Measurements from ENCODE around the gene SCYGR4. TPM values are rescaled to one million over a fixed set of nuclear protein-coding genes. Genes with fewer than 3 reads are reported as not detected.
A peak's percentile ranks its signal among the peaks of the same experiment; 100 is the strongest.

SCYGR4 gene
- total and polyA plus RNA-seq, 10 of the 15 experiments (the other 5 are each of a cell fraction or from before 2014, with no cell fraction given) = 0.11 TPM; not detected in 9

GRCh38 chr2:227582369-227582768 lies 34.9 kb upstream of the SCYGR4 start:
- FAIRE-seq = no peak
- ChIA-PET SMC1A (ENCODE audit: uncharacterized antibody, unreplicated experiment) (no interaction called here), CTCF (no interaction called here), POLR2A (interaction anchor here (0.5 kb wide), 1 partner anchor 134 kb away, joined by 6 read pairs; no protein-coding TSS in a partner anchor), RAD21 (ENCODE audit: unreplicated experiment) (no interaction called here)
- Histone ChIP-seq H3K4me1 (ENCODE audit: control insufficient read depth, insufficient read depth, low read length) (no peaks in the 10 kb centered on the region), H3K27ac (ENCODE audit: control insufficient read depth, insufficient read depth) (no peak overlapping the region), H3K4me3 (no peak overlapping the region), H2AFZ (ENCODE audit: control insufficient read depth, low read depth, low read length) (no peak overlapping the region), H3K9me3 (replicated peaks; ENCODE audit: control insufficient read depth, insufficient read depth, low read length) (peaks cover 5% of the 10 kb centered on the region; the same call in 2 of the 3 replicates), H3K36me3 (ENCODE audit: control insufficient read depth in 2 of 2, insufficient read depth in 2 of 2, low read length in 1 of 2) (no peaks in the 10 kb centered on the region), H3K4me2 (ENCODE audit: control insufficient read depth, insufficient read depth) (no peak overlapping the region), H4K20me1 (ENCODE audit: control insufficient read depth, insufficient read depth) (no peaks in the 10 kb centered on the region), H3K27me3 (replicated peaks in 1 of 2; ENCODE audit: control insufficient read depth in 2 of 2, insufficient read depth in 2 of 2, low read length in 1 of 2) (no peaks in the 10 kb centered on the region), H3K9ac (ENCODE audit: control insufficient read depth, insufficient read depth, low read length) (no peak overlapping the region), H3K79me2 (ENCODE audit: control insufficient read depth, insufficient read depth, low read length) (no peaks in the 10 kb centered on the region)
- TF ChIP-seq NFIC (IDR thresholded peaks at IDR 0.05; ENCODE audit: low read depth, low read length) (no peak), NFXL1 (IDR thresholded peaks at IDR 0.05; ENCODE audit: borderline replicate concordance) (no peak), SPI1 (IDR thresholded peaks at IDR 0.05; ENCODE audit: borderline replicate concordance, insufficient read depth, low read depth, low read length) (no peak), BHLHE40 (IDR thresholded peaks at IDR 0.05; ENCODE audit: borderline replicate concordance in 1 of 2, low read depth in 2 of 2, low read length in 1 of 2) (no peak)
- DNase-seq (ENCODE audit: low read depth, low spot score) = no peak
- no TSS peak for BruUV-seq (replicated peaks)
- intact Hi-C loops (cut with micrococcal nuclease; ENCODE audit: unreplicated experiment) (no loop called here), in situ Hi-C loops (cut with MboI) (no loop called here)
- no peak for ATAC-seq

- Histone ChIP-seq H3K4me3 (no peak overlapping the region), H3K36me3 (ENCODE audit: control insufficient read depth in 2 of 2, insufficient read depth in 2 of 2, low read length in 1 of 2) (no peaks in the 10 kb centered on the region), H3K4me1 (ENCODE audit: control insufficient read depth, insufficient read depth, low read length) (no peaks in the 10 kb centered on the region), H2AFZ (ENCODE audit: control insufficient read depth, low read depth, low read length) (no peak overlapping the region), H3K27ac (ENCODE audit: control insufficient read depth, insufficient read depth) (no peak overlapping the region), H3K79me2 (ENCODE audit: control insufficient read depth, insufficient read depth, low read length) (no peaks in the 10 kb centered on the region), H3K4me2 (ENCODE audit: control insufficient read depth, insufficient read depth) (0 out of 2 replicates have a peak overlapping the region, but pooled peaks have one; percentile 13), H4K20me1 (ENCODE audit: control insufficient read depth, insufficient read depth) (no peaks in the 10 kb centered on the region), H3K27me3 (replicated peaks in 1 of 2; ENCODE audit: control insufficient read depth in 2 of 2, insufficient read depth in 2 of 2, low read length in 1 of 2) (no peaks in the 10 kb centered on the region), H3K9ac (ENCODE audit: control insufficient read depth, insufficient read depth, low read length) (no peak overlapping the region), H3K9me3 (replicated peaks; ENCODE audit: control insufficient read depth, insufficient read depth, low read length) (no peaks in the 10 kb centered on the region; the same call in 2 of the 3 replicates)
- ChIA-PET RAD21 (ENCODE audit: unreplicated experiment) (no interaction called here), SMC1A (ENCODE audit: uncharacterized antibody, unreplicated experiment) (no interaction called here), CTCF (interaction anchor here (1.1 kb wide), 1 partner anchor 12 kb away, joined by 3 read pairs; no protein-coding TSS in a partner anchor), POLR2A (interaction anchor here (1.0 to 1.3 kb wide), 2 partner anchors 16 to 113 kb away, joined by 3 read pairs; no protein-coding TSS in a partner anchor)
- intact Hi-C loops (cut with micrococcal nuclease; ENCODE audit: unreplicated experiment) (no loop called here), in situ Hi-C loops (cut with MboI) (no loop called here)
- BruUV-seq (replicated peaks) = no TSS peak
- ATAC-seq = peak; percentile 84
- TF ChIP-seq MEF2B (IDR thresholded peaks at IDR 0.05; ENCODE audit: partially characterized antibody, poor library complexity, severe bottlenecking) = no peak
- TF ChIP-seq NFIC (IDR thresholded peaks at IDR 0.05; ENCODE audit: low read depth, low read length) = no peak
- TF ChIP-seq POU2F2 (IDR thresholded peaks at IDR 0.05; ENCODE audit: borderline replicate concordance, low read depth, low read length) = no peak
- no peak for FAIRE-seq
- 82% methylated on average over 1 of the region's 1 CpG for WGBS (ENCODE audit: insufficient coverage, insufficient replicate concordance, low lambda C conversion rate, missing lambda C conversion rate)
- no peak for DNase-seq (ENCODE audit: low read depth, low spot score)
Observed at GRCh38 chr2:227592694-227593387, 24.5 kb upstream of the SCYGR4 start.

Data from GM12878 (cell line).